IMR-90 (cell line): ENCODE measurements around the gene WNT9B.

ENCODE experiments used
- BHLHE40 ChIP-seq: fragments of 150-350 bp; IDR thresholded peaks from 2 replicates; pipeline ENCODE4 v1.6.1; 2016; ENCODE audit warnings: mild to moderate bottlenecking, low read depth, low read length
- CTCF ChIP-seq: conservative IDR thresholded peaks from 2 replicates; pipeline ENCODE4 v1.5.1; 2012; ENCODE audit warnings: mild to moderate bottlenecking, low read depth, low read length, improper control_type of control experiment
- MAFK ChIP-seq: IDR thresholded peaks from 2 replicates; pipeline ENCODE4 v1.6.1; 2012; ENCODE audit warnings: low read depth, low read length, improper control_type of control experiment
- POLR2A ChIP-seq: IDR thresholded peaks from 2 replicates; pipeline ENCODE4 v1.6.1; 2012; ENCODE audit warnings: mild to moderate bottlenecking, low read depth, low read length

- TF ChIP-seq CTCF, result no peak
- TF ChIP-seq MAFK, result no peak
- no peak for TF ChIP-seq BHLHE40
- no peak for TF ChIP-seq POLR2A
Measured at GRCh38 chr17:46869975-46870803, 18.8 kb downstream of the WNT9B start.
